NCI-H345 (cell line): ENCODE results near the gene NPTXR.

Experiments used
- DNase-seq: peaks from one replicate; lab custom pipeline; 2025; lab: John Stamatoyannopoulos, UW

NPTXR gene

DNA sequence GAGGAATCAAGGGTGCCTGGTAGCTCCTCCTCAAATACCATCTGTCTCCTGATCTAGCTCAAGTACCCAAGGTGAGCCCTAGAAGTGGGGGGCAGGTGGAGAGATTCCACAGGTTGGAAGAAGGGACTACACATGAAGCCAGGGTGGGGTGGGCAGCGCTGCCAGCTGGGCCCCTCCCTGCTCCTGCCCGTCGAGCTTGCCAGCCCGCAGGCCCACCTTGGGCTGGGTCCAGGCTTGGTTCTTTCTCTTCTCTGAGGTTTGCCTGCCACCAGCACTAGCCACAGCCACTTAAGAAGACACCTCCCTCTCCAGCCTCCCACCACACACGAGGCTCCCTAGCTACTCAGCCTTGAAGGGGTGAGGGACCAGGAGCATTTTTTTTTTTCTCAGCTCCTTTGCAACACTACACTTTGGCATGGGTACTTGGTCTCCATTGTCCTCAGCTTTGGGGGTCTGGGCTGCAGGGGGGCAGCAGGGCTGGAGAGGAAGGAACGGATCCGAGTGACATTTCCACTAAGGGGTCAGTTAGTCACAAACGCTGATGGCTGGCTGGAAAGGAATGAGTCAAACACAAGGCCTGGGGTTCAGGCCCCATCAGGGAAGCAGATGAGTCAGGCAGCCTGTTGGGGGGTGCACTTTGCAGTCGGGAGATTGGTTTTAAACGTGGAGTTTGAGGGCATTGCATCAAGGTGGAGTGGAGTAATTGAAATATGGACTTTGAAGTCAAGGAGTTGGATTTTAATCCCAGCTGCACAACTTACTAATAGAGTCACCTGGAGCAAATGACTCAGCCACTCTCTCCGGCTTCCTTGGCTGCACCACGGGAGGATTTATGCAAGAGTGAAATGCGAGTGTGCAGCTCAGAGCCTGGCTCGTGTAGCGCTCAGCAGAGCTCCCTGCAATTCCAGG is 7.4 kb upstream of the NPTXR start:
- no peak for DNase-seq

DNA sequence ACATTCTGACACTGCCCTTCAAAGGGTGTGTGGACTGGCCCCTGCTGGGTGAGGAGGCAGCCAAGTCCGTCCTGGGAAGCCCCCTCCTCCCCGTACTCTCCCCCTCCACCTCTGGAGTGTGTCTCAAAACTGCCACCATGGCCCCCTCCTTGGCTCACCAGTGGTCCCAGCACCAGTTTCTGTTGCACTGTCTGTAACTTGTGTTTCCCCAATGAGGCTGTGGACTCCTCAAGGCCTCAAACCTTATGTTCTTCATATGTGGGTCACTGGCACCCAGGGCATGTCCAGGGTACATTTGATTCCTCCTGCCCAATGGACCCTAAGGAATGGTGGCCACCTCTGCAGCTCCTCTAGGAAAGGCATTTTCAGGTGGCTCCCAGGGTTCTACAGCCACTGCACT is 6.6 kb upstream of the NPTXR start:
- DNase-seq: no peak

GRCh38 chr22:38849811-38850210 is 6.0 kb upstream of the NPTXR start:
- no peak for DNase-seq

- no peak for DNase-seq
Observed at GRCh38 chr22:38846412-38846811, 2.6 kb upstream of the NPTXR start.

DNA sequence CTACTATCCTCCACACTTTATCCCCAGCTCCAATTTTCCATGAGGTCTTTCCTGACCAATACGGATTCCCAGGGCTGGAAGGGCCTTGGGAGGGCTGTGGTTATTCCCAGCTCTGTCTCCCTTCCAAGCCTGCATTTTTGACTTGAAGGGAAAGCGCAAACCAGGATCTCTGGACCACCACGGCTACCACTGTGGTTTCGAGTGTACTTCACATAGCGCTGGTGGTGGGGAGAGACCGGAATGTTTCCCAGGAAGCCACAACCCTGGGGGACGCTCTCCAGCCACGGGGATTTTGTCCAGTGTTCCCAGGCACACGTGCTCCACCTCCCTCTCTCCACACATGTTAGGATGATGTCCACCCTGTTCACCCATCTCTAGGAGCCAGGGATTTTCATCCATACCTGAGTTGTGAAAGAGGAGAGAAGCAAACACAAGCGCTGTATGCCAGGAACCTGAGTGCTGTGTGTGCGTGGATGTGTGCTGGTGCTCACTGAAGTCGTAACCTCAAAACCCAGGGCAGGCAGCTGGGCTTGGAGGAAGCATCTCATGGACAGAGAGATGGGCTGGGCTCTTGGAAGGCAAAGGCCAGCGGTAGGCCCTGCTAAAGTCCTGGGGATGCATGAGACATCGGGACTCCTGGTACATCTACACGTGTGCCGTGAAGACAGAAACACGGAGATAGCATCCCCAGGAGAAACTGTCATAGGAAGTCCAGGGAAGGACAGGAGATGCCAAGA is 1.3 kb upstream of the NPTXR start:
- DNase-seq: no peak

- DNase-seq: no peak
Observed at GRCh38 chr22:38844315-38845003, 631 bp upstream of the NPTXR start.

DNA sequence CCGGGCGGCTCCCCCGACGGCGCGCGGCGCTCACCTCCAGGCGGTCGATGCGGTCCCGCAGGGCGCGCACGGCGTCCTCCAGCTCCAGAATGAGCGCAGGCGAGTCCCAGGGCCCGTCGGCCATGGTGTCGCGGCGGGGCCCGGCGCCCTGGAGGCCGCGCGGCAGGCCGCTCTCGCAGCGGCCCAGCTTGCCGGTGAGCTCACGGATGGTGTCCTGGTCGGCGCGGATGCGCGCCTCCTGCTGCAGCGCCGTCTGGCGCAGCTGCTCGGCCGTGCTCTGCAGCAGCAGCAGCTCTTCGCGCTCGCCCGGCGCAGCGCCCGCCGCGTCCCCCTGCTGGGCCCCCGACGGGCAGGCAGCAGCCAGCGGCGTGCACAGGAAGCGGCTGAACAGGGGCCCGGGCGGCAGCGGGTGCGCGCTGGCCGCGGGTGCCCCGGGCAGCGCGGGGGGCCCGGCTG is 599 bp downstream of the NPTXR start:
- DNase-seq: peak; percentile 43

GRCh38 chr22:38842512-38843200 is 1.2 kb downstream of the NPTXR start:
- no peak for DNase-seq

DNA sequence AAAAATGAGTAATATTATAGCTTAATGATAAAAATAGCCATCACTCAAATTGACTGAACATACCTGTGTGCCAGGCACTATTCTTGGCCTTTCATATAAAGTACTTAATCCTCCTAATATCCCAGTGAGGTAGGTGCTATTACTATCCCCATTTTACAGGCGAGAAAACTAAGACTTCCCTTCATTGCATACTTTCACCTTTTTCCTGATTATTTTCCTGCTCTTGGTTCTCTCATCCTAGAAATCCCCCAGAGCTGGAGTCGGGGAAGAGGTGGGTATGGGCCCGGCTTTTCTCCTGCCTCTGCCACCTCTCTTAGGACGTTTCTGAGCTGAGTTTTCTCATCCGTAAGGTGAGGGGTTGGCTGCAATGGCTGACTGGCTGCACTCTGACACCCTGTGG is 2.2 kb downstream of the NPTXR start:
- no peak for DNase-seq

- no peak for DNase-seq
Observed at GRCh38 chr22:38841211-38841610, 2.6 kb downstream of the NPTXR start.

GRCh38 chr22:38840129-38840528 is 3.7 kb downstream of the NPTXR start:
- no peak for DNase-seq

DNA sequence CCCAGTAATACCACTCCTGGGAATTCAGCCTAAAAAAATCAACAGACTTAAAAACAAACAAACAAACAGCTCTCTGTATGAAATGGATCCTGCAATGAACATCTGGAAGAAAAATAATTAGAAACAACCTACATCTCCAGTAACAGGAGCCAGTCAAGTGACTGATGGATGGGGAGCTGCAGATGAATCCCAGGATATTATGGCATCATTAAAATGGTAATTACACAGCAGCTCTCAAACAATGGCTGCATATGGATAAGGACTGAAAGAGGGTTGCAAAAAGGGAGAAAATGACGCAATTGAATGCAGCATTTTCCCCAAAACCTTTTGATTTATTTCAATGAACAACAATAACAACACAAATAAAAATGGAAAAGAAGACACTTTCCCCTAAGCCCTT is 4.1 kb downstream of the NPTXR start:
- no peak for DNase-seq

DNA sequence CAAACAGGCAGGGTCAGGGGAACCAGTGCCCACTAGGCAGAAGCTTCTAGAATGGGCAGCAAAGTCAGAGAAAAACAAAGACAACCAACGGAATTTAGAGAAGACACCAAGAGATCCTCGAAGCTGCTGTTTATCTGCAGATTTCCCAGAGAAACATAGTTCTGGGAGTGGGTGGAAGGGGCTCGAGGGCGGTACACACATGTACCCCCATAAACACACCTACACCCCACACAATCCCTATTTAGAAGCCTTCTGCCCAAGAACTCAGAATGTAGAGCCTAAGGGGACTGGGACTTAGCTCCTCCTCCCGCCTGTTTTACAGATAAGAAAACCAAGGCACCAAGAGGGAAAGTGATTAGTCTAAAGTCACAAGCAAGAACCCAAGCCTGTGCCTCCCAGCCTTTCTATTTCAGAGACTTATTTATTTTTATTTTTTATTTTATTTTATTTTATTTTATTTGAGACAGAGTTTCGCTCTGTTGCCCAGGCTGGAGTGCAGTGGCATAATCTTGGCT is 6.4 kb downstream of the NPTXR start:
- no peak for DNase-seq

DNA sequence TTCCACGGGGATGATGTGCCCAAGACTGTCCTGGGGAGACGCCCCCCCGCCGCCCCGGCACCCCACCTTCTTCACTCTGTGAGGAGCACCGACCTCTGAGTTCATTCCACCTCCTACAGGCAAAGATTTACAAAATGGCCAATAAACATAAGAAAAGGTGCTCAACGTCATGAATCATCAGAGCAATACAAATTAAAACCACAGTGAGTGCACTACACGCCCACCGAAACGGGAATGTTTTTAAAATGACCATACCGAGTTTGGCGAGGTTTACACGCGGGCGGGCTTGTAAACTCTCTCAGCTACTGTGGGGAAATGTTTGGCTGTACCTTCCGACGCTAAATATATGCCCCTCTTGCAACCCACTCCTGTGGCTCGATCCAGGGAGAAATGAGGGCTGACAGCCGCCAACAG is 7.9 kb downstream of the NPTXR start:
- DNase-seq: no peak

DNA sequence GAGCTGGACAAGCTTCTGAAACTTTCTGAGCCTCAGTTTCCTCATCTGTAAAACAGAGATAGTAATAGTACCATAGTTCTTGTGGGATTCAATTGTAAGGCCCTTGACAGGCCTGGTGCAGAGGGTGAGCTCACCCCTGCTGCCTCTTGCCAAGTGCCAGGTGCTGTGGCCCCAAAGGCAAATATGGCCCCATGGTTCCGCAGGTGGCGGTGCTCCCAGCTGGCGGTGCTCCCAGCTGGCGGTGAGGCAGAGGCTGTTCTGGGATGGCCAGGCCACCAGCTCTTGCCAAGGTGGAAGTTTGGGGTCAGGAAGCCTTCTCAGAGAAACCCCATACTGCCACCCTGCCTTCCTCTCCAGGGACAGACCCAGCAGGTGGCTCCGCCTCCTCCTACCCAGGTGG is 8.8 kb downstream of the NPTXR start:
- DNase-seq: no peak

DNA sequence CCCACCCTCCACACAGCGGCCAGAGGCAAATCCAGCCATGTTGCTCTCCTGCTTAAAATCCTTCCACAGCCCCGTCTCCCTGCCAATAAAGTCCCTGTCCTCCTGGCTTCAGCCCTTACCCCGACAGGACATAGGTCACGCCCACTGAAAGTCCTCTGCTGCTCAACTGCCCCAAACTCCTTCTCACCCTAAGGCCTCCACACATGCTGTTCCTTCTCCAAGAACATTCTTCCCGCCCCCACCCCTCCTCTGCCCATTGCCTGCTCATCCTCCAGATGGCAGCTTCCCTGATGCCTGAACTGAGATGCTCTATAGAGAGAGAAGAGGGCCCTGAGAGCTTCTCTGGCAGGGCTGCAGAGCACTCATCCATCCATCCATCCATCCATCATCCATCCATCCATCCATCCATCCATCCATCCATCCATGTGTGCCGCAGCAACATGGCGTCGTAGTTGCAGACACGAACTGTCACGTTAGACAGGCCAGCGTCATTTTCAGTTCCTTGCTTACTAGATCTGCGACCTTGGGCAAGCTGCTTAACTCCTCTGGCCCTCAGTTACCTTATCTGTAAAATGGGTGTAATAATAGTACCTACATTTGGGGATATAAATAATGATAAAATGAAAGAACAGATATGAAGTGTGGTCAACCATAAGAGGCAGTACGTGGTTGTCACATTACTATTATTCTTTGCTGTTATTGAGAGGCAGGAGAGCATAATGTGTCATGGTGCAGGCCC is 9.4 kb downstream of the NPTXR start:
- DNase-seq: no peak

DNA sequence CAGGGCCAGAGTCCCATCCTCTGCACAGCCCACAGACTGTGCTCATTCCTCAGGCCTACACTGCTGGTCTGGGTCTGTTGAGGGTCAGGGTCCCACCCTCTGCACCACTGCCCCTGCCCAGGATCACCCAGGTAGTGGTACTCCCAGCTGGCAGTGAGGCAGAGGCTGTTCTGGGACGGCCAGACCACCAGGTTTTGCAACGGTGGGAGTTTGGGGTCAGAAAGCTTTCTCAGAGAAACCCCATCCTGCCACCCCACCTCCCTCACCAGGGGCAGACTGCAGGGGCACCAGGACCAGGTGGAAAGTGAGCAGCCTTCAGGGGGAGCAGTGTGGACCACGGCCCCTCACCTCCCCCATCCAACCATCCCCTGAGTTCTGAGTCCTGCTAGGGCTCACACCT is 10.8 kb downstream of the NPTXR start:
- no peak for DNase-seq

GRCh38 chr22:38832005-38832978 is 11.5 kb downstream of the NPTXR start:
- DNase-seq: peak; percentile 88

- DNase-seq: no peak
Observed at GRCh38 chr22:38831166-38831945, 12.5 kb downstream of the NPTXR start.
